H9 (cell line): Measurements from ENCODE around the gene MINDY2. TPM values are rescaled to one million over a fixed set of nuclear protein-coding genes. Genes with fewer than 3 reads are reported as not detected.

Experiments used
- DNase-seq: peaks from one replicate; pipeline ENCODE4 v3.0.0-alpha.2; 2017
- H2AFZ ChIP-seq: one replicate; pipeline ENCODE4 v1.6.1; 2013; ENCODE audit warnings: mild to moderate bottlenecking, low read length, control low read depth, moderate library complexity
- H2AK5ac ChIP-seq: 2 replicates; pipeline ENCODE4 v1.6.1; 2013; ENCODE audit warnings: low read length, control low read depth, mixed read lengths; ENCODE audit not compliant: insufficient read length
- H2BK120ac ChIP-seq: one replicate; pipeline ENCODE4 v1.6.1; 2013; ENCODE audit warnings: low read depth, mild to moderate bottlenecking, low read length, control low read depth, inconsistent platforms; ENCODE audit not compliant: poor library complexity, severe bottlenecking
- H2BK12ac ChIP-seq: 2 replicates; pipeline ENCODE4 v1.6.1; 2013; ENCODE audit warnings: low read length, control low read depth, mixed read lengths, low read depth; ENCODE audit not compliant: insufficient read length
- H2BK15ac ChIP-seq: 2 replicates; pipeline ENCODE4 v1.6.1; 2013; ENCODE audit warnings: low read depth, low read length, control low read depth
- H2BK20ac ChIP-seq: one replicate; pipeline ENCODE4 v1.6.1; 2013; ENCODE audit warnings: low read depth, mild to moderate bottlenecking, low read length, control low read depth, inconsistent platforms; ENCODE audit not compliant: poor library complexity, severe bottlenecking
- H2BK5ac ChIP-seq: 2 replicates; pipeline ENCODE4 v1.6.1; 2013; ENCODE audit warnings: low read length, control low read depth, mixed read lengths; ENCODE audit not compliant: insufficient read length
- H3K14ac ChIP-seq: 2 replicates; pipeline ENCODE4 v1.6.1; 2013; ENCODE audit warnings: low read length, control low read depth; ENCODE audit not compliant: insufficient read depth
- H3K18ac ChIP-seq: 2 replicates; pipeline ENCODE4 v1.6.1; 2013; ENCODE audit warnings: low read depth, mild to moderate bottlenecking, mixed read lengths, low read length, control low read depth; ENCODE audit not compliant: insufficient read length
- H3K23ac ChIP-seq: 2 replicates; pipeline ENCODE4 v1.6.1; 2013; ENCODE audit warnings: low read length, control low read depth, mixed read lengths, low read depth; ENCODE audit not compliant: insufficient read length
- H3K23me2 ChIP-seq: 2 replicates; pipeline ENCODE4 v1.6.1; 2013; ENCODE audit warnings: low read depth, mild to moderate bottlenecking, mixed read lengths, low read length, control low read depth; ENCODE audit not compliant: insufficient read length, poor library complexity, severe bottlenecking
- H3K27ac ChIP-seq: 2 replicates; pipeline ENCODE4 v1.5.1; 2013; ENCODE audit warnings: low read length, control low read depth, mixed read lengths, low read depth; ENCODE audit not compliant: insufficient read length
- H3K27me3 ChIP-seq: 2 replicates; pipeline ENCODE4 v1.6.1; 2013; ENCODE audit warnings: low read length, control low read depth, inconsistent platforms; ENCODE audit not compliant: insufficient read depth
- H3K4ac ChIP-seq: 2 replicates; pipeline ENCODE4 v1.6.1; 2013; ENCODE audit warnings: low read depth, mild to moderate bottlenecking, control low read depth, inconsistent platforms, low read length, moderate library complexity
- H3K4me1 ChIP-seq: 2 replicates; pipeline ENCODE4 v1.6.1; 2013; ENCODE audit warnings: low read length, control low read depth, inconsistent platforms; ENCODE audit not compliant: insufficient read depth
- H3K4me2 ChIP-seq: 2 replicates; pipeline ENCODE4 v1.6.1; 2013; ENCODE audit warnings: low read length, control low read depth, mixed read lengths; ENCODE audit not compliant: insufficient read length, insufficient read depth
- H3K56ac ChIP-seq: 2 replicates; pipeline ENCODE4 v1.6.1; 2013; ENCODE audit warnings: low read depth, mild to moderate bottlenecking, mixed read lengths, low read length, control low read depth; ENCODE audit not compliant: insufficient read length
- H3K79me1 ChIP-seq: 2 replicates; pipeline ENCODE4 v1.6.1; 2013; ENCODE audit warnings: low read depth, mild to moderate bottlenecking, moderate library complexity, low read length, control low read depth, inconsistent platforms; ENCODE audit not compliant: insufficient read depth, poor library complexity, severe bottlenecking
- H3K79me2 ChIP-seq: 2 replicates; pipeline ENCODE4 v1.6.1; 2013; ENCODE audit warnings: low read length, control low read depth, inconsistent platforms; ENCODE audit not compliant: insufficient read depth
- H3K9ac ChIP-seq: 2 replicates; pipeline ENCODE4 v1.6.1; 2013; ENCODE audit warnings: low read length, control low read depth, mixed read lengths; ENCODE audit not compliant: insufficient read length; ENCODE audit errors: extremely low read depth
- H3K9me3 ChIP-seq: one replicate; pipeline ENCODE4 v1.6.1; 2013; ENCODE audit warnings: low read depth, low read length, inconsistent platforms; ENCODE audit not compliant: control insufficient read depth
- H3T11ph ChIP-seq: one replicate; pipeline ENCODE4 v1.6.1; 2013; ENCODE audit warnings: mild to moderate bottlenecking, low read length, control low read depth, inconsistent platforms
- H4K20me1 ChIP-seq: one replicate; pipeline ENCODE4 v1.6.1; 2013; ENCODE audit not compliant: control insufficient read depth, insufficient read length, insufficient read depth
- H4K5ac ChIP-seq: 2 replicates; pipeline ENCODE4 v1.6.1; 2013; ENCODE audit warnings: low read depth, mild to moderate bottlenecking, mixed read lengths, low read length, control low read depth; ENCODE audit not compliant: insufficient read length
- H4K8ac ChIP-seq: replicated peaks from 2 replicates; pipeline ENCODE4 v1.6.1; 2013; ENCODE audit warnings: low read length, control low read depth, mixed read lengths, low read depth; ENCODE audit not compliant: insufficient read length
- H4K91ac ChIP-seq: 2 replicates; pipeline ENCODE4 v1.6.1; 2013; ENCODE audit warnings: low read depth, mild to moderate bottlenecking, moderate library complexity, mixed read lengths, low read length, control low read depth; ENCODE audit not compliant: insufficient read length
- H3K27ac Mint-ChIP-seq, 3 experiments: 2 replicates in 2 of 3; 3 replicates in 1 of 3; pipeline ENCODE4 v1.8.0; 2020 to 2021; ENCODE audit warnings: mixed read lengths in 3 of 3, mild to moderate bottlenecking in 1 of 3, moderate library complexity in 1 of 3
- H3K27me3 Mint-ChIP-seq: 2 replicates; pipeline ENCODE4 v1.8.0; 2021; ENCODE audit warnings: low read depth, mild to moderate bottlenecking, moderate library complexity, mixed read lengths
- H3K36me3 Mint-ChIP-seq, 3 experiments: 2 replicates in 2 of 3; 3 replicates in 1 of 3; pipeline ENCODE4 v1.8.0; 2020 to 2021; ENCODE audit warnings: low read depth in 3 of 3, mixed read lengths in 3 of 3; ENCODE audit not compliant: insufficient read depth in 1 of 3
- H3K4me1 Mint-ChIP-seq, 2 experiments: 2 replicates each; pipeline ENCODE4 v1.8.0; 2020; ENCODE audit warnings: mixed read lengths in 2 of 2
- H3K4me3 Mint-ChIP-seq, 2 experiments: 2 replicates in 1 of 2; 3 replicates in 1 of 2; pipeline ENCODE4 v1.8.0; 2020 to 2021; ENCODE audit warnings: mild to moderate bottlenecking in 2 of 2, mixed read lengths in 2 of 2, moderate library complexity in 1 of 2
- H3K9me3 Mint-ChIP-seq, 2 experiments: 2 replicates in 1 of 2; 3 replicates in 1 of 2; pipeline ENCODE4 v1.8.0; 2020; ENCODE audit warnings: mild to moderate bottlenecking in 2 of 2, mixed read lengths in 2 of 2, moderate library complexity in 1 of 2
- WGBS: extraction: QIAGEN DNeasy Blood & Tissue Kit; methylation state at CpG from one replicate; pipeline ENCODE4 v1.1.7; 2013; ENCODE audit warnings: missing lambda C conversion rate, low lambda C conversion rate, mixed read lengths; ENCODE audit not compliant: insufficient read length; ENCODE audit errors: extremely low coverage; 5-methylcytosine and 5-hydroxymethylcytosine counted together
- total RNA-seq: library from RNA; stranded (reverse); gene quantifications from 2 replicates; pipeline ENCODE4 v1.2.1, GENCODE V29; 2021
- TF ChIP-seq, protein P1 (sequence below): fragments of 200-600 bp; sonication (generic); conservative IDR thresholded peaks from 3 replicates; pipeline ENCODE4 v1.8.0; 2021; ENCODE audit warnings: antibody characterized with exemption, mild to moderate bottlenecking

Gene MINDY2
- total RNA-seq, 1 experiment from 2014 or later, result 32.3 TPM

DNA sequence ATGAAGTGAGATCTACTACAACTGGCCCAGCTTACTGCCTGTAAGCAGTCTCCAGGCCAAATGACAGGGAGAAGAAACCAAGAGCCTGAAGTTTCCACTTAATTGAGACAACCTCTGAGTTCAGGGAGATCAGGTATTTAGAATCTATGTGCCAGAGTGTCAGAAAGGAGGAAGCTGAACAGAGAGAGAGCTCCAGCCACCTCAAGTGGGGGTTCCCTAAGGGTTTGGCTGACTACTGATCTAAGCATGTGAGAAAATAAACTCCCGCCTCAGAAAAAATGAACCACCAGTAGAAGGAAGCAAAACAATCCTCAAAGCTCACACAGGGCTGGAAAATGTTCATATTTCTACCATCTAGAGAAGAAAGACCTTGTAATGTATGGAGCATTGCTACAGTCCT, 46.6 kb upstream of the MINDY2 start:
- peaks cover 14 to 17% of the 10 kb centered on the region in 2 experiments for H3K4me1 Mint-ChIP-seq
- H2BK15ac ChIP-seq, result no peak overlapping the region
- peaks cover 12% of the 10 kb centered on the region; the same call in 1 of the 2 replicates for H3K79me2 ChIP-seq
- no peak overlapping the region for H3K4me2 ChIP-seq
- H3K9me3 Mint-ChIP-seq, result no peaks in the 10 kb centered on the region
- WGBS, result no CpG with 5 or more reads among the region's 1 CpG
- H4K91ac ChIP-seq, result no peak overlapping the region
- no peak overlapping the region for H3K4ac ChIP-seq
- DNase-seq, result no peak
- H3K9ac ChIP-seq, result no peak overlapping the region
- no peak overlapping the region for H3K14ac ChIP-seq
- no peak overlapping the region for H3K56ac ChIP-seq
- H3K27me3 Mint-ChIP-seq, result no peaks in the 10 kb centered on the region
- TF ChIP-seq, protein P1, sequence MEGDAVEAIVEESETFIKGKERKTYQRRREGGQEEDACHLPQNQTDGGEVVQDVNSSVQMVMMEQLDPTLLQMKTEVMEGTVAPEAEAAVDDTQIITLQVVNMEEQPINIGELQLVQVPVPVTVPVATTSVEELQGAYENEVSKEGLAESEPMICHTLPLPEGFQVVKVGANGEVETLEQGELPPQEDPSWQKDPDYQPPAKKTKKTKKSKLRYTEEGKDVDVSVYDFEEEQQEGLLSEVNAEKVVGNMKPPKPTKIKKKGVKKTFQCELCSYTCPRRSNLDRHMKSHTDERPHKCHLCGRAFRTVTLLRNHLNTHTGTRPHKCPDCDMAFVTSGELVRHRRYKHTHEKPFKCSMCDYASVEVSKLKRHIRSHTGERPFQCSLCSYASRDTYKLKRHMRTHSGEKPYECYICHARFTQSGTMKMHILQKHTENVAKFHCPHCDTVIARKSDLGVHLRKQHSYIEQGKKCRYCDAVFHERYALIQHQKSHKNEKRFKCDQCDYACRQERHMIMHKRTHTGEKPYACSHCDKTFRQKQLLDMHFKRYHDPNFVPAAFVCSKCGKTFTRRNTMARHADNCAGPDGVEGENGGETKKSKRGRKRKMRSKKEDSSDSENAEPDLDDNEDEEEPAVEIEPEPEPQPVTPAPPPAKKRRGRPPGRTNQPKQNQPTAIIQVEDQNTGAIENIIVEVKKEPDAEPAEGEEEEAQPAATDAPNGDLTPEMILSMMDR, result no peak
- H3K27me3 ChIP-seq, result no peaks in the 10 kb centered on the region
- H3T11ph ChIP-seq, result no peak overlapping the region
- H2BK20ac ChIP-seq, result no peak overlapping the region
- no peaks in the 10 kb centered on the region for H3K23me2 ChIP-seq
- no peak overlapping the region for H2BK120ac ChIP-seq
- no peak overlapping the region for H2AK5ac ChIP-seq
- H3K27ac ChIP-seq, result no peak overlapping the region
- peaks cover 11% of the 10 kb centered on the region for H3K79me1 ChIP-seq
- H4K8ac ChIP-seq, result no peak overlapping the region
- H2AFZ ChIP-seq, result no peak overlapping the region
- no peaks in the 10 kb centered on the region for H3K9me3 ChIP-seq
- H3K27ac Mint-ChIP-seq, result peak overlapping the region in 1 of 3 experiments; percentile 82; a peak in 2 of 7 replicates
- H2BK12ac ChIP-seq, result no peak overlapping the region
- H3K23ac ChIP-seq, result no peak overlapping the region
- no peak overlapping the region for H3K18ac ChIP-seq
- H2BK5ac ChIP-seq, result no peak overlapping the region
- H3K4me1 ChIP-seq, result no peaks in the 10 kb centered on the region; the same call in 1 of the 2 replicates
- no peaks in the 10 kb centered on the region for H4K20me1 ChIP-seq
- no peak overlapping the region for H3K4me3 Mint-ChIP-seq
- H4K5ac ChIP-seq, result no peak overlapping the region
- peaks cover 0 to 4% (median 2%) of the 10 kb centered on the region in 3 experiments; a peak in 4 of 7 replicates for H3K36me3 Mint-ChIP-seq
